Mesendoderm (in vitro differentiated cells): ENCODE measurements around the gene IFI30.
"Not testable (repeated sequence)": the region's sequence is repeated elsewhere in the genome, so short reads cannot be mapped to it uniquely, and the experiment has no call there.

Experiments
- DNase-seq: peaks from one replicate; pipeline ENCODE4 v3.0.0; 2013
- H2AK5ac ChIP-seq: 2 replicates; pipeline ENCODE4 v1.6.1; 2013; ENCODE audit warnings: low read length, inconsistent platforms
- H2BK120ac ChIP-seq: 2 replicates; pipeline ENCODE4 v1.6.1; 2013; ENCODE audit warnings: low read depth, mild to moderate bottlenecking, low read length, moderate library complexity, mixed read lengths
- H2BK15ac ChIP-seq: replicated peaks from 2 replicates; pipeline ENCODE4 v1.6.1; 2013; ENCODE audit warnings: low read depth, mild to moderate bottlenecking, moderate library complexity
- H2BK5ac ChIP-seq: 2 replicates; pipeline ENCODE4 v1.6.1; 2013; ENCODE audit warnings: low read length, inconsistent platforms
- H3K18ac ChIP-seq: 2 replicates; pipeline ENCODE4 v1.6.1; 2013; ENCODE audit warnings: mild to moderate bottlenecking, low read length, mixed read lengths
- H3K23ac ChIP-seq: one replicate; pipeline ENCODE4 v1.6.1; 2013; ENCODE audit warnings: low read length
- H3K27ac ChIP-seq: 2 replicates; pipeline ENCODE4 v1.5.1; 2013; ENCODE audit warnings: low read depth, mild to moderate bottlenecking, inconsistent platforms, low read length, moderate library complexity
- H3K27me3 ChIP-seq: 2 replicates; pipeline ENCODE4 v1.6.1; 2013; ENCODE audit warnings: low read length, control low read depth, mild to moderate bottlenecking, inconsistent platforms; ENCODE audit not compliant: insufficient read depth, poor library complexity
- H3K36me3 ChIP-seq: 2 replicates; pipeline ENCODE4 v1.6.1; 2013; ENCODE audit warnings: low read length, inconsistent platforms; ENCODE audit not compliant: control insufficient read depth, insufficient read depth
- H3K4ac ChIP-seq: one replicate; pipeline ENCODE4 v1.6.1; 2013; ENCODE audit warnings: low read depth, mild to moderate bottlenecking, low read length, moderate library complexity
- H3K4me1 ChIP-seq: 2 replicates; pipeline ENCODE4 v1.6.1; 2013; ENCODE audit warnings: low read depth, low read length, inconsistent platforms; ENCODE audit not compliant: control insufficient read depth
- H3K4me2 ChIP-seq: 2 replicates; pipeline ENCODE4 v1.6.1; 2013; ENCODE audit warnings: low read length
- H3K4me3 ChIP-seq: 2 replicates; pipeline ENCODE4 v1.5.1; 2013; ENCODE audit warnings: mild to moderate bottlenecking, low read length
- H3K56ac ChIP-seq: one replicate; pipeline ENCODE4 v1.6.1; 2013; ENCODE audit warnings: low read length
- H3K79me1 ChIP-seq: 2 replicates; pipeline ENCODE4 v1.6.1; 2013; ENCODE audit warnings: low read length, inconsistent platforms
- H3K79me2 ChIP-seq: 2 replicates; pipeline ENCODE4 v1.6.1; 2013; ENCODE audit warnings: mild to moderate bottlenecking, low read length; ENCODE audit not compliant: control insufficient read depth, insufficient read depth
- H3K9ac ChIP-seq: 2 replicates; pipeline ENCODE4 v1.6.1; 2013; ENCODE audit warnings: low read length, inconsistent platforms
- H4K5ac ChIP-seq: one replicate; pipeline ENCODE4 v1.6.1; 2013; ENCODE audit warnings: low read length
- H4K8ac ChIP-seq: one replicate; pipeline ENCODE4 v1.6.1; 2013; ENCODE audit warnings: low read depth, mild to moderate bottlenecking, control low read depth, low read length, moderate library complexity
- whole genome bisulfite sequencing: extraction: QIAGEN DNeasy Blood & Tissue Kit; methylation state at CpG from one replicate; pipeline ENCODE4 v1.1.7; 2013; ENCODE audit warnings: low lambda C conversion rate, missing lambda C conversion rate; ENCODE audit not compliant: insufficient coverage; ENCODE audit errors: extremely low coverage; 5-methylcytosine and 5-hydroxymethylcytosine counted together

The IFI30 gene

GRCh38 chr19:18158467-18158866 is 15.1 kb upstream of the IFI30 start:
- H3K79me2 ChIP-seq = peaks cover 2% of the 10 kb centered on the region
- no peak overlapping the region for H2BK5ac ChIP-seq
- H3K56ac ChIP-seq = no peak overlapping the region
- no peak overlapping the region for H3K4me2 ChIP-seq
- no peak overlapping the region for H3K27ac ChIP-seq
- no peak overlapping the region for H3K9ac ChIP-seq
- no peak overlapping the region for H4K8ac ChIP-seq
- H3K23ac ChIP-seq = no peak overlapping the region
- no peak overlapping the region for H2BK120ac ChIP-seq
- H3K4me1 ChIP-seq = no peaks in the 10 kb centered on the region
- WGBS = no CpG with 5 or more reads among the region's 4 CpGs
- no peak overlapping the region for H2BK15ac ChIP-seq
- H3K27me3 ChIP-seq = no peaks in the 10 kb centered on the region
- H3K4me3 ChIP-seq = no peak overlapping the region
- no peak overlapping the region for H4K5ac ChIP-seq
- no peak overlapping the region for H3K18ac ChIP-seq
- H3K79me1 ChIP-seq = peaks cover 7% of the 10 kb centered on the region
- DNase-seq = no peak
- no peak overlapping the region for H2AK5ac ChIP-seq
- no peak overlapping the region for H3K4ac ChIP-seq
- peaks cover 1% of the 10 kb centered on the region for H3K36me3 ChIP-seq

- H3K56ac ChIP-seq, H3K4me2 ChIP-seq, H3K4me3 ChIP-seq, H3K4me1 ChIP-seq, H3K79me1 ChIP-seq, H2BK120ac ChIP-seq, H3K27ac ChIP-seq, H3K18ac ChIP-seq, DNase-seq, H3K36me3 ChIP-seq, H4K8ac ChIP-seq, H4K5ac ChIP-seq, H3K9ac ChIP-seq, H2BK15ac ChIP-seq, H3K23ac ChIP-seq, H2AK5ac ChIP-seq, H3K79me2 ChIP-seq, H3K27me3 ChIP-seq, H3K4ac ChIP-seq, H2BK5ac ChIP-seq: not testable (repeated sequence)
- no CpG with 5 or more reads among the region's 6 CpGs for WGBS
These were observed 14.5 kb upstream of the IFI30 start for GRCh38 chr19:18159059-18159616.

GRCh38 chr19:18159810-18160209 is 13.8 kb upstream of the IFI30 start:
- H2BK5ac ChIP-seq = no peak overlapping the region
- no peak overlapping the region for H2AK5ac ChIP-seq
- H2BK120ac ChIP-seq = no peak overlapping the region
- no peak overlapping the region for H3K4ac ChIP-seq
- H3K23ac ChIP-seq = no peak overlapping the region
- no peak overlapping the region for H3K56ac ChIP-seq
- H4K8ac ChIP-seq = no peak overlapping the region
- peaks cover 4% of the 10 kb centered on the region for H3K79me1 ChIP-seq
- no peak overlapping the region for H3K4me2 ChIP-seq
- H3K18ac ChIP-seq = no peak overlapping the region
- H3K79me2 ChIP-seq = no peaks in the 10 kb centered on the region
- no peak overlapping the region for H2BK15ac ChIP-seq
- DNase-seq = no peak
- H3K36me3 ChIP-seq = peaks cover 1% of the 10 kb centered on the region
- no CpG with 5 or more reads among the region's 10 CpGs for WGBS
- H3K27ac ChIP-seq = no peak overlapping the region
- H3K4me3 ChIP-seq = no peak overlapping the region
- no peak overlapping the region for H3K9ac ChIP-seq
- H4K5ac ChIP-seq = no peak overlapping the region
- no peaks in the 10 kb centered on the region for H3K27me3 ChIP-seq
- no peaks in the 10 kb centered on the region for H3K4me1 ChIP-seq

GRCh38 chr19:18160493-18160970 is 13.1 kb upstream of the IFI30 start:
- Histone ChIP-seq H3K9ac (peak overlapping the region; percentile 63), H3K79me1 (no peaks in the 10 kb centered on the region), H3K18ac (no peak overlapping the region), H3K56ac (peak overlapping the region; percentile 89), H4K8ac (no peak overlapping the region), H3K23ac (no peak overlapping the region), H2AK5ac (no peak overlapping the region), H3K36me3 (peaks cover 1% of the 10 kb centered on the region), H2BK5ac (no peak overlapping the region), H3K4me3 (no peak overlapping the region), H3K27me3 (no peaks in the 10 kb centered on the region), H3K4ac (no peak overlapping the region), H3K4me2 (no peak overlapping the region), H2BK120ac (no peak overlapping the region), H3K27ac (no peak overlapping the region), H3K4me1 (no peaks in the 10 kb centered on the region), H4K5ac (no peak overlapping the region), H3K79me2 (no peaks in the 10 kb centered on the region), H2BK15ac (no peak overlapping the region)
- no peak for DNase-seq
- no CpG with 5 or more reads among the region's 13 CpGs for WGBS

GRCh38 chr19:18160971-18161635 is 12.5 kb upstream of the IFI30 start:
- H2BK5ac ChIP-seq = no peak overlapping the region
- no peak overlapping the region for H4K5ac ChIP-seq
- H3K79me2 ChIP-seq = no peaks in the 10 kb centered on the region
- no peaks in the 10 kb centered on the region for H3K4me1 ChIP-seq
- H2AK5ac ChIP-seq = no peak overlapping the region
- no peak overlapping the region for H4K8ac ChIP-seq
- H3K36me3 ChIP-seq = peaks cover 1% of the 10 kb centered on the region
- H3K27me3 ChIP-seq = no peaks in the 10 kb centered on the region
- H3K4me3 ChIP-seq = no peak overlapping the region
- peak overlapping the region; percentile 8 for H3K4ac ChIP-seq
- H3K79me1 ChIP-seq = no peaks in the 10 kb centered on the region
- no CpG with 5 or more reads among the region's 66 CpGs for WGBS
- H3K27ac ChIP-seq = no peak overlapping the region
- H2BK120ac ChIP-seq = no peak overlapping the region
- no peak overlapping the region for H2BK15ac ChIP-seq
- peak overlapping the region; percentile 63 for H3K9ac ChIP-seq
- H3K4me2 ChIP-seq = no peak overlapping the region
- H3K56ac ChIP-seq = peak overlapping the region; percentile 89
- DNase-seq = peak; percentile 75
- H3K23ac ChIP-seq = no peak overlapping the region
- H3K18ac ChIP-seq = no peak overlapping the region

- Histone ChIP-seq H3K27ac (no peak overlapping the region), H4K8ac (no peak overlapping the region), H3K79me1 (no peaks in the 10 kb centered on the region), H2AK5ac (no peak overlapping the region), H3K9ac (peak overlapping the region; percentile 54), H3K27me3 (no peaks in the 10 kb centered on the region), H3K4ac (no peak overlapping the region), H2BK120ac (no peak overlapping the region), H4K5ac (no peak overlapping the region), H2BK5ac (no peak overlapping the region), H3K18ac (no peak overlapping the region), H3K79me2 (no peaks in the 10 kb centered on the region), H3K56ac (peak overlapping the region; percentile 69), H3K36me3 (peaks cover 1% of the 10 kb centered on the region), H2BK15ac (no peak overlapping the region), H3K23ac (no peak overlapping the region), H3K4me3 (no peak overlapping the region), H3K4me2 (no peak overlapping the region), H3K4me1 (no peaks in the 10 kb centered on the region)
- WGBS = no CpG with 5 or more reads among the region's 19 CpGs
- no peak for DNase-seq
These were observed 12.0 kb upstream of the IFI30 start for GRCh38 chr19:18161636-18162002.
